IMR-90 (cell line): ENCODE results near the gene RHAG.

Experiments used
- CEBPB ChIP-seq: IDR thresholded peaks from 2 replicates; pipeline ENCODE4 v1.6.1; 2012; ENCODE audit warnings: low read depth, low read length, improper control_type of control experiment
- CHD1 ChIP-seq: IDR thresholded peaks from 2 replicates; pipeline ENCODE4 v1.6.1; 2012; ENCODE audit warnings: low read depth, low read length, improper control_type of control experiment
- ELK1 ChIP-seq: fragments of 150-350 bp; IDR thresholded peaks from 2 replicates; pipeline ENCODE4 v1.6.1; 2016; ENCODE audit warnings: low read depth, mild to moderate bottlenecking, low read length, moderate library complexity, borderline replicate concordance
- FOS ChIP-seq: fragments of 150-350 bp; IDR thresholded peaks from 2 replicates; pipeline ENCODE4 v1.6.1; 2016; ENCODE audit warnings: low read depth, low read length
- MAFK ChIP-seq: IDR thresholded peaks from 2 replicates; pipeline ENCODE4 v1.6.1; 2012; ENCODE audit warnings: low read depth, low read length, improper control_type of control experiment
- MXI1 ChIP-seq: IDR thresholded peaks from 2 replicates; pipeline ENCODE4 v1.6.1; 2012; ENCODE audit warnings: low read depth, mild to moderate bottlenecking, low read length, moderate library complexity, borderline replicate concordance
- POLR2A ChIP-seq: IDR thresholded peaks from 2 replicates; pipeline ENCODE4 v1.6.1; 2012; ENCODE audit warnings: mild to moderate bottlenecking, low read depth, low read length
- RAD21 ChIP-seq: IDR thresholded peaks from 2 replicates; pipeline ENCODE4 v1.6.1; 2012; ENCODE audit warnings: low read length, improper control_type of control experiment
- RFX5 ChIP-seq: IDR thresholded peaks from 2 replicates; pipeline ENCODE4 v1.8.0; 2012; ENCODE audit warnings: low read depth, mild to moderate bottlenecking, low read length, moderate library complexity
- USF2 ChIP-seq: fragments of 150-350 bp; IDR thresholded peaks from 2 replicates; pipeline ENCODE4 v1.6.1; 2017; ENCODE audit warnings: mild to moderate bottlenecking, antibody characterized with exemption, low read length, low read depth
- TF ChIP-seq, protein P1 (sequence below): conservative IDR thresholded peaks from 2 replicates; pipeline ENCODE4 v1.5.1; 2012; ENCODE audit warnings: mild to moderate bottlenecking, low read depth, low read length, improper control_type of control experiment

GRCh38 chr6:49662892-49663261 lies 26.2 kb upstream of the RHAG start:
- TF ChIP-seq MXI1 = no peak
- TF ChIP-seq, protein P1, sequence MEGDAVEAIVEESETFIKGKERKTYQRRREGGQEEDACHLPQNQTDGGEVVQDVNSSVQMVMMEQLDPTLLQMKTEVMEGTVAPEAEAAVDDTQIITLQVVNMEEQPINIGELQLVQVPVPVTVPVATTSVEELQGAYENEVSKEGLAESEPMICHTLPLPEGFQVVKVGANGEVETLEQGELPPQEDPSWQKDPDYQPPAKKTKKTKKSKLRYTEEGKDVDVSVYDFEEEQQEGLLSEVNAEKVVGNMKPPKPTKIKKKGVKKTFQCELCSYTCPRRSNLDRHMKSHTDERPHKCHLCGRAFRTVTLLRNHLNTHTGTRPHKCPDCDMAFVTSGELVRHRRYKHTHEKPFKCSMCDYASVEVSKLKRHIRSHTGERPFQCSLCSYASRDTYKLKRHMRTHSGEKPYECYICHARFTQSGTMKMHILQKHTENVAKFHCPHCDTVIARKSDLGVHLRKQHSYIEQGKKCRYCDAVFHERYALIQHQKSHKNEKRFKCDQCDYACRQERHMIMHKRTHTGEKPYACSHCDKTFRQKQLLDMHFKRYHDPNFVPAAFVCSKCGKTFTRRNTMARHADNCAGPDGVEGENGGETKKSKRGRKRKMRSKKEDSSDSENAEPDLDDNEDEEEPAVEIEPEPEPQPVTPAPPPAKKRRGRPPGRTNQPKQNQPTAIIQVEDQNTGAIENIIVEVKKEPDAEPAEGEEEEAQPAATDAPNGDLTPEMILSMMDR = no peak
- TF ChIP-seq RAD21 = no peak
- no peak for TF ChIP-seq POLR2A
- TF ChIP-seq CHD1 = no peak
- TF ChIP-seq ELK1 = no peak
- TF ChIP-seq FOS = no peak
- no peak for TF ChIP-seq MAFK
- no peak for TF ChIP-seq RFX5
- no peak for TF ChIP-seq USF2
- no peak for TF ChIP-seq CEBPB
